ENCODE data around the gene NONO.

DNA sequence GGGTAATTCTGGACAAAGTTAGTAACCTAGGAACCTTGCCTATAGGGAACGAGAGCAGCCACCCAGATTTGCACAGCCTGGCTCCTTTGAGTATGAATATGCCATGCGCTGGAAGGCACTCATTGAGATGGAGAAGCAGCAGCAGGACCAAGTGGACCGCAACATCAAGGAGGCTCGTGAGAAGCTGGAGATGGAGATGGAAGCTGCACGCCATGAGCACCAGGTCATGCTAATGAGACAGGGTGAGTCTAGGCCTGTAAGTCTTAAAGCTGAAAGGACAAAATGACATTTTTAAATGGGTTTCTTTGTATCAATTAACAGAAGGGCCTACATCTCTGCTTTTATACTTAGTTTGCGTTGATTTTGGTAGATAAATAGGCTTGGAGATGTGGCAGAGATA lies 13.4 kb downstream of the NONO start:
- TF ChIP-seq POLR2A (IDR thresholded peaks at IDR 0.05; ENCODE audit: low read length) (no peak), GATA1 (IDR thresholded peaks at IDR 0.05; ENCODE audit: low read depth, low read length) (no peak)

Measured in erythroblast (primary cell).